NCI-H1694 (cell line): ENCODE data around the gene TAF1B.

Experiments used
- DNase-seq: peaks from one replicate; lab custom pipeline; 2025; lab: John Stamatoyannopoulos, UW

Gene TAF1B

GRCh38 chr2:9843229-9844035 lies at the start of gene TAF1B:
TSS of gene TAF1B (plus strand) at chr2:9843474. CDS start at chr2:9843542, 68 bp downstream.
- peak; percentile 98 for DNase-seq

DNA sequence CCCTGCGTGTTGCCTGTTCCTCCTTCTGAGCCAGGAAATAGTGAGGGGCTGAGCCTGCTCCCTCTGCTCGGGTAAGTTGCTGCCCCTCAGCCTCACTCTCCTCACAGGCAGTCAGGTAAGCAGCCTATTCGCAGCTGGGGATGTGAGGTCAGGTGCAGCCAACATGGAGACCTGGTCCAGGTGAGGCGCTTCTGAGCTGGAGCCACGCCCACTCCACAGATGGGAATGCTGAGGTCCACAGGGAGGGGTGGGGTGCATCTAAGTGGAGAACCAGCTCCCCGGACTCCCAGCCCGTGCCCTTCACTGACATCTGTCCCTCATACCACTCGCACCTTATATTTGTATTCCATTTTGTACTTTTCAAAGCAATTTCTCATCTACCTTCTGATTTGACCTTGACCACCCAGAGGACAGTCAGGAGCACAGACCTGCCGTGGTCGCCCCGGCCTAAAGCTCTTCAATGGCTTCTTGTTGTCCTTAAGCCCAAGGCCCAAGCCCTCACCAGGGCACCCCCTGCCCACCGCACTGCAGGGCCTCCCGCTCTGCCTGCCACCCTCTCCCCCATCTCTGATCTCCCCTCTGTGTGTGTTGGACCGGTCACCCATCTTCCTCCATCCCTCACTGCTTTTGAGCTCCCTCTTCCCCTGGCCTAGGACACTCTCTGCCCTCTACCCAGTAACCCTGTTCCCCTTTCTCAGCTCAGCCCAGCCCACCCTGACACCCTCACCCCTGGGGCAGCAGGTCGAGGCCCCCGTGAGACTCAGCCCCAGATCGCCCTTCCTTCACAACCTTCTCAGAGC lies 49.2 kb upstream of the TAF1B start:
- no peak for DNase-seq

DNA sequence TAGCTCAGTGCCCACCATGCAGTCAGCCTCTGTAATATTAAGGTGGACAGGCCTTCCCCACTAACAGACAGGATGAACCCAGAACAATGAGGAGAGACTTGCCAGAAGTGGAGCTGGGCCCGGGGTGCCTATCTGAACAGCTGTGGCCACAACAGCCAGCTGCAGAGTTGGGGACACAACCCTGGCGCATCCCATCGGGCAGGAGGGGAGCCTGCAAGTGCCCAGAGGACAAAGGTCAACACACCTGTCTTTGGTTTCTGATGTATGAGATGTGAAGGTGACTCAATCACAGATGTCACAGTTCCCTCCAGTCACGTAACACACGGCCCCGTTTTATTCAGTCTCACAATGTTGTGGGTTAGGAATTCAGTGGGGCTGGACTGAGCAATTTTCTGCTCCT lies 48.2 kb upstream of the TAF1B start:
- no peak for DNase-seq

GRCh38 chr2:9796056-9797010 lies 46.9 kb upstream of the TAF1B start:
- DNase-seq: no peak

DNA sequence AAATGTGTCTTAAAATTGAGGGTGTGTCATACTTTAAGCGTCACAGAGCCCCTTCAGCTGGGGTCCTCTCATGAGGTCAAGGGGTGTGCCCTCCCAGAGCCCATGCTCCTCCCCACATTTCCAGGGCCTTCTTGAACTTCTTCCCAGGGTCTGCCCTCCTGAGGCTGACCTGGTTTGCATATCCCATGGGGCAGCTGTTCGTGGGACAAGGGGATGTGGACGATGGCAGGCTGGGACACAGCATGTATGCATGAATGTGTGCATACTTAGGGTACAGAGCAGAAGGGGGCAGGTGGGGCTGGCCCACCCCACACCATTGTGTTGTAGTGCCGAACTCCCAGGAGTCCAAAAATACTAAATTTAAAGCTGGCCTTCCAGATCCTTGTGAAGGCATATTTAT lies 46.2 kb upstream of the TAF1B start:
- no peak for DNase-seq

DNA sequence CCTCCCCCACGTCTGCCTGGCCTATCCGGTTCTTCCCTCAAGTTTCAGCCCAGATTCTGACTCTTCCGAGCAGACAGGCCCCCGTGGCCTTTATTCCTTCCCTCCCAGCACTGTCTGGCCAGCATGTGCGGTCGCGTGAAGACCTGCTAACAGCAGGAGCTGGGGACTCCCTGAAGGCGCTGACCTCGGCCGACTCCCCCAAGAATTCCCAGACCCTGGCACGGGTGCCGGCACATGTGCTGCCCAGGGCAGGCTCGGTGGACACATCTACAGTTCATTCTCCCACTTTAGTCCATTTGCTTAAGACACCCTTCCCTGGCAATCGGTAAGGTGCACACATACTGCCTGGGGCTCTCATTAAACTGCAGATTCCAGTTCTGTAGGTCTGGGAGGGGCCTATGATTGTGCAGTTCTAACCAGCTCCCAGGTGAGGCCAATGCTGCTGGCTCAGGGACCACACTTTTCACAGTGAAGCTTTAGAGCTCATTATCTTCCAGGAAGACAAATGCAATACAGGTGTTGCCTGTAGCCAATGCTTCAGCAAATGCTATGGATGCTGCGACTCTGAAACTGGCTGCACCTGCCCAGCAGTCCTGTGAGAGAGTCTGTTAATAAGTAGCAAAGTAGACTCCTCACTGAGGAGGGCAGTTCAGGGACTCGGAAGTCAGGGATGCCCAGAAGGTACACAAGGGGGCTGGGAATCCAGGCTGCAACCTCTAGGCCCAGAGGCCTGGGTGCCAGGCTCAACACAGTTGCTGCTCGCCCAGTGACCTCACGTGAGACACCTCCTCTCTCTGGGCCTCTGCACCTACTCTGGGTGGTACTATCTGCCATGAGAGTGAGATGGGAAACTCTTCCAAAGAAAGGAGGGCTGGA lies 45.4 kb upstream of the TAF1B start:
- DNase-seq: no peak

DNA sequence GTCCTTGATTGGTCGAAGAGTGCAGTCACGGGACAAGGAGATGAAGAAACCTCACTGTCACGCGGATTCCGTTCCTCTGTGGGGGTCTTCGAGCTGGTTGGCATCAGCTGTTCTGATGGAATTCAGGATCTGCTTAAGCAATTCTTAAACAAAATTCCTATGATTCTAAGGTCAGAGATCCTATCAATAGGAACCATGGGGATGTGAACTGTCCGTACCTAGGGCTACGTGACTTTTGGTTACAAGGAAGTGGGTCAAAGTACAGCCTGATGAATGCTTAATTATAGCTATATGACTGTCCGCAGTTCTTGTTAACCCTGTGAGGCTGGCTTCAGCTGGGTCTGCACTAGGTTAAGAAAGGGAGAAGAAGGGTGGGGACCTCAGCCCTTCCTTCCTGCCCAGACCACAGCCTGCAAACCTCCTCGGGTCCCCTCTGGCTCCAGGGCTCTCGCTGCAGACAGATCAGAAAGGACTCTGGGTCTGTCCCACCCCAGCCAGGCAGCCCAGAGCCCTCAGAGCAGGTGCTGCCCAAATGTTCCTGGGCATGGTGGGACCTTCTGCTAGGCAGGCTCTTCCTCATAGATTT lies 44.2 kb upstream of the TAF1B start:
- DNase-seq: no peak

DNA sequence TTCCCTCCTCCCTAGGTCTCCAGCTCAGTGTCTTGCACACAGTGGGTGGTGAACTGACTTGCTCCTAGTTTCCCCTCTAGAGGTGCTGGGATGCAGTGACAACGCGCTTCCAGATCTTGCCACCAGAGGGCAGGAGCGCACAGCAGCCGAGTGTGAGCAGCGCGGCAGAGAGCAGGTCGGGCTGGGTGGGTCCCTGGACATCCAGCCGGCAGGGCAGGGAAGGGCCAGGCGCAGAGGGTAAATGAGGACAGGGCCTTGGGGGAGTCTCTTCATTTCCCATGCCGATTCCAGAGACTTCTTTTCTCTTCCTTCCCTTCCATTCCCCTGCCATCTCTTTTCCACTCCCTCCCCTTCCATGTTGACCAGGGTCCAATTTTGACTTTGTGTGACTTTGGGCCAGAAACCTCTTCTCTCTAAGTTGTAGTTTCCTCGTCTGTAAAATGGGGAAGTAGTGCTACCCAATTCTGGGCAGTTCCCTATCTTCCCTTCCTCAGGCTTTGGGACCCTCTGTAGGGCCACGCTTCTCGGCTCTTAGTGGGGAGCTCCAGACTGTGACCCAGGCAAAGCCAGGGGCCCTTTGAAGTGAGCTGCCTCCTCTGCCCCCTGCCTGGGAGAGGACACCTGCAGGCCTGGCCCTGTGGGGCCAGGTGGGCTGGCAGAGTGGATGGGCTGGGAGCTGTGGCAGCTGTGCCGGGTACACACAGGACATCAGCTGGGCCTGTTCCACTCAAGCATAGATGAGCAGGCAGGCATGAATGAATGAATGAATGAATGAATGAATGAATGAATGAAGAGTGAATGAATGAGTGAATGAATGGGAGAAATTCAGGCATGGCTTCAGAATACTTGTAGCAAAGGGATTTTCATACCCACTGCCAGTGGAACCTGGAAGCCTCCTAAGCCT lies 43.3 kb upstream of the TAF1B start:
- peak; percentile 86 for DNase-seq

DNA sequence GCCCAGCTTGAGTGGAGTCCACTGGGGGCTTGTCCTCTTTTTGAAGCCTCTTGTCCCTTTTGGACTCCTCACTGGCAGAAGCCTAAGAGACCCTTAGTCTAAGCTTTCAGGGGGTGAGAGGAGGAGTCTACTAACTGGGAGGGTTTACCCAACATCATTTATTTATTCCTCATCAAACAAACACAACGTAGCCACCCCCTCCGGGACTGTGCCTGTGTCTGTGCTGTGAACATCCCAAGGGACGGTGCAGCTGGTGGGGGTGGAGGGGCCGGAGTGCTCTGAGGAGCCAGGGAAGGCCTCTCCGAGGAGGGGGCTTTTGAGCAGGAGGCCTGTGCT lies 42.7 kb upstream of the TAF1B start:
- no peak for DNase-seq

- no peak for DNase-seq
Observed at GRCh38 chr2:9800975-9801726, 42.1 kb upstream of the TAF1B start.

DNA sequence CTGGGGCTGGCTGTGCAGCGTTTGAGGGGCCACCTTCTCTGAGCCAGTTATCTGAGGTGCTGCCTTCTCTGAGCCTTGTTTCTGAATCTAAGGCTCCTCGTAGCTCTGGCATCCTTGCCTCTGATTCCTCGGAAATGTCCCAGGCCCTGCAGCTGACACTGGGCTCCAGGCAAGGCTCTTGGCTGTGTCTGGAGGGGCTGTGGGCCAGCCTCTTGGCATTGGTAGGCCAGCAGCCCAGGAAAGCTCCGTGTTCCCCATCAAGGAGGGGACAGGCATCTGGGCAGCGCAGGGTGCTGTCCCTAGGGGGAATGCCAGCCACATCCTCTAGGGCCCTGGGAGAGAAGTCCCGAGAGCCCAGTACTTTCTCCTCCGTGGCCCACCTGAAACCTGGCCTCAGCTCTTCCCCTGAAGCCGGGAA lies 40.7 kb upstream of the TAF1B start:
- no peak for DNase-seq

DNA sequence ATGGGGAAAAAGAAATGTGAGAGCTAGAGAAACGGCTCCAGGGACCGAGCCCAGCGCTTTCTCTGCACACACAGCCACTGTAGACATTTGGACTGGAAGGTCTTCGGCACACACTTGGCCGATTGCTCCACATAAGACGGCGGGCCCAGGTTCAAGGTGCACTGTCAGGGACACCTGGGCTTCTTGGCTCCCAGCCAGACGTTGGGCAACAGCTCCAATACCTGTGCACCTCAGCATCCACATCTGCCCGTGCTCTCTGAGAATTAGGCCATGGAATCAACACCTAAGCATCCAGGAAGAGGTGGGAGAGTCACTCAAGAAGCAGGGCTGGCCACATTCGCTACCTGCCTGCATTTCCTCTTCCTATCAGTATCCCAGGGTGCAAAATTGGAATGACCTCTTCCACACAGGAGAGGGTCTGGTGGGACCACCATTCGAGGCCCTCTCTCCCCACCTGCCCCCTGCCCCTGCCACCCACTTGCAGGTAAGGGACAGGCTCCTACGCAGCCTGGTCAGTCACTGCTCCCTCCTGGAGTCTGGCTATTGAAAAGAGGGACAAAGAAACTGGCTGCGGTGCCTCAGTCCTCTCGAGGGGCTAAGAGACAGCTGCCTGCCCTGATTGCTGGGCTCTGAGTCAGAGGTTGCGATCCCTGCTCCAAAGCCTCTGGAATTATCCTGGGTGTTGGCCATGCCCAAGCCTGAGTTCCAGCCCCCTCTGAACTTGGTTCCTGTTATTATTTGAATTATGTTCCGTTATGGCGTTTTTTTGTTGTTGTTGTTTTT lies 40.1 kb upstream of the TAF1B start:
- DNase-seq: no peak

- DNase-seq: no peak
Observed at GRCh38 chr2:9805435-9806297, 37.6 kb upstream of the TAF1B start.

DNA sequence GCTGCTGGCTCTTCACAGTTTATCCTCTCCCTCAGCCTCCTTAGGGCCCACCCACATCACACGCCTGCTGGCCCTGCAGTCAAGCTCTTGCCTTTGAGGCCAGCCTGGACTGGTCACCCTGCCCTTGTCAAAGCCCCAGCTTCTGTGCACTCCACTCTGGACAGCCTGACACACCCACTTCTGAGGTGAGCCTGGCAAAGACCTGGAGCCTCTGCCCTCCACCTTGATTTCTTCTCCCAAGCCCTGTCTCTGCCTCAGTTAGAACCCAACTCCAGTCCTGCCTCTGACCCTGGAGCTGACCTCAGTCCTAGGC lies 37.0 kb upstream of the TAF1B start:
- no peak for DNase-seq

DNA sequence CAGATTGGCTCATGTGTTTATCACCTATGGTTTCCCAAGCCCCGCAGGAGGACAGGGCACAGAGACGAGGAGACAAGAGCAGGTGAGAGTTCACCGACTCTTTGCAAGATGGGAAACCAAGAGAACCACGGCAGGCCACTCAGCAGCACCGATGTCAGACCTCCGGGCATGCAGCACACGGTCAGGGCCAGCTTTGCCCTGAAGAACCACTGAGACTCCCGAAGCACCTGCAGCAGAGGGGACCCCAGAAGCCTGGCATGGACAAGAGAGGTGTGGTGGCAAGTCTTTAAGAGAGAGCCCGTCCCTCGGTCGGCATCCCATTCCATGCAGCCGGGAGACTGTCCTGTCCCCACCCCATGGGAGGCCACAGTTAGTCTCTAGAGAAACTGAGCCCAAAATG lies 36.6 kb upstream of the TAF1B start:
- no peak for DNase-seq

- DNase-seq: no peak
Observed at GRCh38 chr2:9807056-9807455, 36.2 kb upstream of the TAF1B start.

GRCh38 chr2:9807555-9808305 lies 35.5 kb upstream of the TAF1B start:
- DNase-seq: no peak
